HEK293 (cell line): ENCODE measurements around the gene B4GALT1.

Experiments
- CTCF ChIA-PET: fragments of 350-600 bp; formaldehyde crosslinking; extraction: SDS; loops from one replicate; lab custom pipeline; 2021; ENCODE audit warnings: antibody characterized with exemption; lab: Yijun Ruan, JAX
- POLR2A ChIA-PET: fragments of 300-600 bp; formaldehyde crosslinking; extraction: SDS; loops from one replicate; lab custom pipeline; 2020; ENCODE audit warnings: antibody characterized with exemption, inconsistent platforms; lab: Yijun Ruan, JAX
- H3K27ac ChIP-seq: fragments of 200-500 bp; sonication (Bioruptor generic); 2 replicates; pipeline ENCODE4 v1.5.1; 2014; ENCODE audit warnings: low read depth, low read length, control low read depth, inconsistent platforms; ENCODE audit errors: extremely low read depth
- H3K36me3 ChIP-seq, 2 experiments: fragments of 200-500 bp in 1 of 2; sonication (Bioruptor generic) in 1 of 2; 1 replicate in 1 of 2; 2 replicates in 1 of 2; pipeline ENCODE4 v1.5.1; 2014 to 2017; ENCODE audit warnings: inconsistent platforms in 2 of 2, low read length in 2 of 2; ENCODE audit not compliant: control insufficient read depth in 2 of 2, insufficient read depth in 1 of 2
- H3K4me1 ChIP-seq: fragments of 200-500 bp; sonication (Bioruptor generic); 2 replicates; pipeline ENCODE4 v1.5.1; 2014; ENCODE audit warnings: mild to moderate bottlenecking, low read length, inconsistent platforms; ENCODE audit not compliant: control insufficient read depth, insufficient read depth
- H3K4me3 ChIP-seq: 2 replicates; pipeline ENCODE4 v1.5.1; 2011; ENCODE audit warnings: low read depth, mild to moderate bottlenecking, control low read depth, low read length, moderate library complexity
- H3K9me3 ChIP-seq: fragments of 200-500 bp; sonication (Bioruptor generic); 2 replicates; pipeline ENCODE4 v1.5.1; 2014; ENCODE audit warnings: low read depth, low read length, inconsistent platforms; ENCODE audit not compliant: control insufficient read depth, insufficient read depth
- PRDM4 ChIP-seq: fragments of 450-650 bp; formaldehyde crosslinking; IDR thresholded peaks from 2 replicates; pipeline ENCODE4 v1.5.1; 2017; ENCODE audit warnings: missing biosample characterization, missing genetic modification characterization
- ZBTB7A ChIP-seq: fragments of 450-650 bp; formaldehyde crosslinking; IDR thresholded peaks from 2 replicates; pipeline ENCODE4 v1.5.1; 2016; ENCODE audit warnings: low read depth, missing biosample characterization, missing genetic modification characterization
- ZNF112 ChIP-seq: fragments of 450-650 bp; formaldehyde crosslinking; IDR thresholded peaks from 2 replicates; pipeline ENCODE4 v1.5.0; 2017; ENCODE audit warnings: missing biosample characterization, missing genetic modification characterization
- ZNF133 ChIP-seq: fragments of 450-650 bp; formaldehyde crosslinking; IDR thresholded peaks from 2 replicates; pipeline ENCODE4 v1.5.1; 2016; ENCODE audit warnings: missing biosample characterization, missing genetic modification characterization
- ZNF169 ChIP-seq: fragments of 450-650 bp; formaldehyde crosslinking; IDR thresholded peaks from 2 replicates; pipeline ENCODE4 v1.5.1; 2016; ENCODE audit warnings: missing biosample characterization, missing genetic modification characterization
- ZNF175 ChIP-seq: fragments of 450-650 bp; formaldehyde crosslinking; IDR thresholded peaks from 2 replicates; pipeline ENCODE4 v1.5.1; 2016; ENCODE audit warnings: missing biosample characterization, missing genetic modification characterization
- ZNF211 ChIP-seq: fragments of 450-650 bp; formaldehyde crosslinking; IDR thresholded peaks from 2 replicates; pipeline ENCODE4 v1.5.1; 2016; ENCODE audit warnings: low read depth, missing biosample characterization, missing genetic modification characterization
- ZNF214 ChIP-seq: fragments of 450-650 bp; formaldehyde crosslinking; IDR thresholded peaks from 2 replicates; pipeline ENCODE4 v1.5.1; 2017; ENCODE audit warnings: missing biosample characterization, mild to moderate bottlenecking, missing genetic modification characterization, borderline replicate concordance
- ZNF274 ChIP-seq, 2 experiments: fragments of 200-500 bp in 1 of 2; fragments of 450-650 bp in 1 of 2; sonication (Bioruptor generic) in 1 of 2; formaldehyde crosslinking in 1 of 2; IDR thresholded peaks; 2 replicates each; pipeline versions ENCODE4 v1.5.1 to v1.6.1; 2014 to 2016; ENCODE audit warnings: borderline replicate concordance in 1 of 2, inconsistent platforms in 1 of 2, low read length in 1 of 2, missing biosample characterization in 1 of 2, missing genetic modification characterization in 1 of 2
- ZNF324 ChIP-seq: fragments of 450-650 bp; formaldehyde crosslinking; IDR thresholded peaks from 2 replicates; pipeline ENCODE4 v1.5.1; 2016; ENCODE audit warnings: missing biosample characterization, missing genetic modification characterization
- ZNF416 ChIP-seq: fragments of 450-650 bp; formaldehyde crosslinking; IDR thresholded peaks from 2 replicates; pipeline ENCODE4 v1.5.1; 2016; ENCODE audit warnings: missing biosample characterization, missing genetic modification characterization
- ZNF423 ChIP-seq: fragments of 450-650 bp; formaldehyde crosslinking; IDR thresholded peaks from 2 replicates; pipeline ENCODE4 v1.5.1; 2016; ENCODE audit warnings: missing biosample characterization, missing genetic modification characterization
- ZNF530 ChIP-seq: fragments of 450-650 bp; formaldehyde crosslinking; IDR thresholded peaks from 2 replicates; pipeline ENCODE4 v1.5.1; 2016; ENCODE audit warnings: low read depth, missing biosample characterization, missing genetic modification characterization
- ZNF549 ChIP-seq: fragments of 450-650 bp; IDR thresholded peaks from 2 replicates; pipeline ENCODE4 v1.5.1; 2018; ENCODE audit warnings: missing biosample characterization, missing genetic modification characterization, mild to moderate bottlenecking, inconsistent platforms, moderate library complexity
- ZNF629 ChIP-seq: fragments of 450-650 bp; formaldehyde crosslinking; IDR thresholded peaks from 2 replicates; pipeline ENCODE4 v1.5.1; 2017; ENCODE audit warnings: missing biosample characterization, missing genetic modification characterization
- ZNF658 ChIP-seq: fragments of 450-650 bp; formaldehyde crosslinking; IDR thresholded peaks from 2 replicates; pipeline ENCODE4; 2016; ENCODE audit warnings: missing biosample characterization, missing genetic modification characterization
- ZNF785 ChIP-seq: fragments of 450-650 bp; formaldehyde crosslinking; IDR thresholded peaks from 2 replicates; pipeline ENCODE4 v1.5.1; 2016; ENCODE audit warnings: missing biosample characterization, missing genetic modification characterization
- ZNF843 ChIP-seq: fragments of 450-650 bp; formaldehyde crosslinking; IDR thresholded peaks from 2 replicates; pipeline ENCODE4 v1.5.1; 2016; ENCODE audit warnings: missing biosample characterization, missing genetic modification characterization
- TF ChIP-seq, protein P1 (sequence below): fragments of 450-650 bp; formaldehyde crosslinking; IDR thresholded peaks from 2 replicates; pipeline ENCODE4 v1.5.1; 2016; ENCODE audit warnings: missing biosample characterization, missing genetic modification characterization, borderline replicate concordance
- TF ChIP-seq, protein P2 (sequence below): fragments of 450-650 bp; formaldehyde crosslinking; IDR thresholded peaks from 2 replicates; pipeline ENCODE4 v1.5.1; 2016; ENCODE audit warnings: missing biosample characterization, missing genetic modification characterization
- TF ChIP-seq, protein P3 (sequence below): fragments of 450-650 bp; formaldehyde crosslinking; IDR thresholded peaks from 2 replicates; pipeline ENCODE4 v1.5.1; 2016; ENCODE audit warnings: missing biosample characterization, missing genetic modification characterization

The B4GALT1 gene

GRCh38 chr9:33114746-33115145 is 52.4 kb downstream of the B4GALT1 start:
- ChIA-PET POLR2A (no interaction called here), CTCF (no interaction called here)
- Histone ChIP-seq H3K36me3 (peaks cover 0 to 48% of the 10 kb centered on the region in 2 experiments; a peak in 2 of 3 replicates), H3K9me3 (no peaks in the 10 kb centered on the region), H3K27ac (no peak overlapping the region), H3K4me3 (no peak overlapping the region), H3K4me1 (no peaks in the 10 kb centered on the region)
- TF ChIP-seq ZNF211 (no peak), ZNF175 (tag by site-specific recombination) (no peak), ZNF324 (tag by site-specific recombination) (no peak), ZNF274 (IDR thresholded peaks at IDR 0.05; ENCODE audit: low read length) (no peak), ZNF274 (tag by site-specific recombination; IDR thresholded peaks at IDR 0.05; ENCODE audit: borderline replicate concordance) (no peak), PRDM4 (tag by site-specific recombination) (no peak), ZNF133 (tag by site-specific recombination) (no peak), ZNF169 (tag by site-specific recombination) (no peak), ZNF629 (no peak), ZBTB7A (no peak), ZNF530 (no peak), ZNF112 (tag by site-specific recombination) (no peak), ZNF785 (tag by site-specific recombination) (no peak), ZNF416 (tag by site-specific recombination) (no peak), ZNF423 (tag by site-specific recombination) (no peak)

- POLR2A ChIA-PET: no interaction called here
- Histone ChIP-seq H3K36me3 (peaks cover 0 to 45% of the 10 kb centered on the region in 2 experiments; a peak in 2 of 3 replicates), H3K4me1 (no peaks in the 10 kb centered on the region), H3K4me3 (no peak overlapping the region), H3K27ac (no peak overlapping the region), H3K9me3 (no peaks in the 10 kb centered on the region)
- CTCF ChIA-PET: interaction anchor here (0.6 kb wide), 1 partner anchor 34 kb away, joined by 3 read pairs; no protein-coding TSS in a partner anchor
- TF ChIP-seq, protein P1, sequence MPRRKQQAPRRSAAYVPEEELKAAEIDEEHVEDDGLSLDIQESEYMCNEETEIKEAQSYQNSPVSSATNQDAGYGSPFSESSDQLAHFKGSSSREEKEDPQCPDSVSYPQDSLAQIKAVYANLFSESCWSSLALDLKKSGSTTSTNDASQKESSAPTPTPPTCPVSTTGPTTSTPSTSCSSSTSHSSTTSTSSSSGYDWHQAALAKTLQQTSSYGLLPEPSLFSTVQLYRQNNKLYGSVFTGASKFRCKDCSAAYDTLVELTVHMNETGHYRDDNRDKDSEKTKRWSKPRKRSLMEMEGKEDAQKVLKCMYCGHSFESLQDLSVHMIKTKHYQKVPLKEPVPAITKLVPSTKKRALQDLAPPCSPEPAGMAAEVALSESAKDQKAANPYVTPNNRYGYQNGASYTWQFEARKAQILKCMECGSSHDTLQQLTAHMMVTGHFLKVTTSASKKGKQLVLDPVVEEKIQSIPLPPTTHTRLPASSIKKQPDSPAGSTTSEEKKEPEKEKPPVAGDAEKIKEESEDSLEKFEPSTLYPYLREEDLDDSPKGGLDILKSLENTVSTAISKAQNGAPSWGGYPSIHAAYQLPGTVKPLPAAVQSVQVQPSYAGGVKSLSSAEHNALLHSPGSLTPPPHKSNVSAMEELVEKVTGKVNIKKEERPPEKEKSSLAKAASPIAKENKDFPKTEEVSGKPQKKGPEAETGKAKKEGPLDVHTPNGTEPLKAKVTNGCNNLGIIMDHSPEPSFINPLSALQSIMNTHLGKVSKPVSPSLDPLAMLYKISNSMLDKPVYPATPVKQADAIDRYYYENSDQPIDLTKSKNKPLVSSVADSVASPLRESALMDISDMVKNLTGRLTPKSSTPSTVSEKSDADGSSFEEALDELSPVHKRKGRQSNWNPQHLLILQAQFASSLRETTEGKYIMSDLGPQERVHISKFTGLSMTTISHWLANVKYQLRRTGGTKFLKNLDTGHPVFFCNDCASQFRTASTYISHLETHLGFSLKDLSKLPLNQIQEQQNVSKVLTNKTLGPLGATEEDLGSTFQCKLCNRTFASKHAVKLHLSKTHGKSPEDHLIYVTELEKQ (tag by site-specific recombination): no peak
- no peak for TF ChIP-seq ZNF658 (tag by site-specific recombination)
- TF ChIP-seq, protein P2, sequence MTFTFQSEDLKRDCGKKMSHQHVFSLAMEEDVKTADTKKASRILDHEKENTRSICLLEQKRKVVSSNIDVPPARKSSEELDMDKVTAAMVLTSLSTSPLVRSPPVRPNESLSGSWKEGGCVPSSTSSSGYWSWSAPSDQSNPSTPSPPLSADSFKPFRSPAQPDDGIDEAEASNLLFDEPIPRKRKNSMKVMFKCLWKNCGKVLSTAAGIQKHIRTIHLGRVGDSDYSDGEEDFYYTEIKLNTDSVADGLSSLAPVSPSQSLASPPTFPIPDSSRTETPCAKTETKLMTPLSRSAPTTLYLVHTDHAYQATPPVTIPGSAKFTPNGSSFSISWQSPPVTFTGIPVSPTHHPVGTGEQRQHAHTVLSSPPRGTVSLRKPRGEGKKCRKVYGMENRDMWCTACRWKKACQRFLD (tag by site-specific recombination): no peak
- no peak for TF ChIP-seq ZNF785 (tag by site-specific recombination)
- TF ChIP-seq ZNF843 (tag by site-specific recombination): no peak
- no peak for TF ChIP-seq ZNF549
- TF ChIP-seq, protein P3, sequence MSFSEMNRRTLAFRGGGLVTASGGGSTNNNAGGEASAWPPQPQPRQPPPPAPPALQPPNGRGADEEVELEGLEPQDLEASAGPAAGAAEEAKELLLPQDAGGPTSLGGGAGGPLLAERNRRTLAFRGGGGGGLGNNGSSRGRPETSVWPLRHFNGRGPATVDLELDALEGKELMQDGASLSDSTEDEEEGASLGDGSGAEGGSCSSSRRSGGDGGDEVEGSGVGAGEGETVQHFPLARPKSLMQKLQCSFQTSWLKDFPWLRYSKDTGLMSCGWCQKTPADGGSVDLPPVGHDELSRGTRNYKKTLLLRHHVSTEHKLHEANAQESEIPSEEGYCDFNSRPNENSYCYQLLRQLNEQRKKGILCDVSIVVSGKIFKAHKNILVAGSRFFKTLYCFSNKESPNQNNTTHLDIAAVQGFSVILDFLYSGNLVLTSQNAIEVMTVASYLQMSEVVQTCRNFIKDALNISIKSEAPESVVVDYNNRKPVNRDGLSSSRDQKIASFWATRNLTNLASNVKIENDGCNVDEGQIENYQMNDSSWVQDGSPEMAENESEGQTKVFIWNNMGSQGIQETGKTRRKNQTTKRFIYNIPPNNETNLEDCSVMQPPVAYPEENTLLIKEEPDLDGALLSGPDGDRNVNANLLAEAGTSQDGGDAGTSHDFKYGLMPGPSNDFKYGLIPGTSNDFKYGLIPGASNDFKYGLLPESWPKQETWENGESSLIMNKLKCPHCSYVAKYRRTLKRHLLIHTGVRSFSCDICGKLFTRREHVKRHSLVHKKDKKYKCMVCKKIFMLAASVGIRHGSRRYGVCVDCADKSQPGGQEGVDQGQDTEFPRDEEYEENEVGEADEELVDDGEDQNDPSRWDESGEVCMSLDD: no peak
- TF ChIP-seq ZNF214 (tag by site-specific recombination): no peak
- no peak for TF ChIP-seq ZNF169 (tag by site-specific recombination)
These were observed 53.2 kb downstream of the B4GALT1 start for GRCh38 chr9:33113799-33114547.
